ENCODE data around the gene HNRNPUL2.
"Not testable (repeated sequence)": the region's sequence is repeated elsewhere in the genome, so short reads cannot be mapped to it uniquely, and the experiment has no call there.

The HNRNPUL2 gene

DNA sequence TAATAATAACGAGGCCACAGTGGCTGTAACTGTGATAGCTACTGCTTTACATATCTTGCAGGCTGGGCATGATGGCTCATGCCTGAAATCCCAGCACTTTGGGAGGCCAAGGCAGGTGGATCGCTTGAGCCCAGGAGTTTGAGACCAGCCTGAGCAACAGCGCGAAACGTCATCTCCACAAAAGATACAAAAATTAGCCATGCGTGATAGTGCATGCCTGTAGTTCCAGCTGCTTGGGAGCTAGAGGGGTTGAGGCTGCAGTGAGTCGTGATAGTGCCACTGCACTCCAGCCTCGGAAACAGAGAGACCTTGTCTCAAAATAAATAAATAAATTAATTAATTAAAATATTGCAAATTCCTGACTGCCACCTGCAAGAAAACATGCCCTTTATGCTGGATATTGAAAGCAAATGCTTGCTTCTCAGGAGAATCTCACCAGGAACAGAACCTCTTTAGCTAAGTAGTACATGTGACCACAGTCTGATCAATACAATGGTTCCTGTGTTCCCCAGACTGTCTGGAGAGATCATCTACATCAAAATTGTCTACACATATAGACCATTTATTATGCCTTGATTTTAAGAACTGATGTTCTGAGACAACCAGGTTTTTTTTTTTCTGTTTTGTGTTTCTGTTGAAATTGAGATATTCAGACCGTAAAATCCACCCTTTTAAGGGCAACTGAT lies 20.4 kb upstream of the HNRNPUL2 start:
- Histone ChIP-seq H3K27ac (no peak overlapping the region), H3K79me2 (ENCODE audit: insufficient read depth, low read depth) (no peaks in the 10 kb centered on the region), H2AFZ (ENCODE audit: low read depth) (no peak overlapping the region), H3K36me3 (ENCODE audit: insufficient read depth) (no peaks in the 10 kb centered on the region), H3K4me3 (IDR thresholded peaks at IDR 0.05; ENCODE audit: insufficient read depth, low read depth, low read length) (no peak overlapping the region), H3K9ac (no peak overlapping the region), H3K27me3 (ENCODE audit: insufficient read depth, low read depth) (no peaks in the 10 kb centered on the region), H3K4me2 (no peak overlapping the region), H3K4me1 (ENCODE audit: low read depth, poor library complexity, severe bottlenecking) (no peaks in the 10 kb centered on the region), H4K20me1 (ENCODE audit: insufficient read depth) (no peaks in the 10 kb centered on the region)
- TF ChIP-seq, protein P1, sequence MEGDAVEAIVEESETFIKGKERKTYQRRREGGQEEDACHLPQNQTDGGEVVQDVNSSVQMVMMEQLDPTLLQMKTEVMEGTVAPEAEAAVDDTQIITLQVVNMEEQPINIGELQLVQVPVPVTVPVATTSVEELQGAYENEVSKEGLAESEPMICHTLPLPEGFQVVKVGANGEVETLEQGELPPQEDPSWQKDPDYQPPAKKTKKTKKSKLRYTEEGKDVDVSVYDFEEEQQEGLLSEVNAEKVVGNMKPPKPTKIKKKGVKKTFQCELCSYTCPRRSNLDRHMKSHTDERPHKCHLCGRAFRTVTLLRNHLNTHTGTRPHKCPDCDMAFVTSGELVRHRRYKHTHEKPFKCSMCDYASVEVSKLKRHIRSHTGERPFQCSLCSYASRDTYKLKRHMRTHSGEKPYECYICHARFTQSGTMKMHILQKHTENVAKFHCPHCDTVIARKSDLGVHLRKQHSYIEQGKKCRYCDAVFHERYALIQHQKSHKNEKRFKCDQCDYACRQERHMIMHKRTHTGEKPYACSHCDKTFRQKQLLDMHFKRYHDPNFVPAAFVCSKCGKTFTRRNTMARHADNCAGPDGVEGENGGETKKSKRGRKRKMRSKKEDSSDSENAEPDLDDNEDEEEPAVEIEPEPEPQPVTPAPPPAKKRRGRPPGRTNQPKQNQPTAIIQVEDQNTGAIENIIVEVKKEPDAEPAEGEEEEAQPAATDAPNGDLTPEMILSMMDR (conservative IDR thresholded peaks at IDR 0.05; ENCODE audit: low read depth, low read length): no peak

DNA sequence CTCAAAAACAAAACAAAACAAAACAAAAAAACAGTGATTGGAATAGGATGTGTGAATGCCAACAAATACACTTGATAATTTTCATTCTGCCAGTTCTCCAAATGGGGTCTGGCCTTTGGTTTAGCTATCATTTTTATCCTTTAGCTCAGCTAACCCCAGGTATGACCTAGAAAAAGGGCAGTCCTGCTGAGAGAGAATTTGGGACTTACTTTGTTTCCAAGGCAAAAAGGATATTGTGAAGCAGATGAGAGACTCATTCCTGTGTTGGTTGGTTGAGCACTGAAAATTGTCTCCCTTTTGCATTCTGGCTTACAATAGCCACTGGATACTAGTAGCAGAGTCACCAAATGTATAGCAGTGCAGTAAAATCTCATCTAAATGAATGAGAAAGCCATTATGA lies 9.9 kb upstream of the HNRNPUL2 start:
- TF ChIP-seq, protein P1 (conservative IDR thresholded peaks at IDR 0.05; ENCODE audit: low read depth, low read length): no peak
- H3K9ac ChIP-seq: no peak overlapping the region
- no peak overlapping the region for H3K27ac ChIP-seq
- H3K4me2 ChIP-seq: no peak overlapping the region
- H3K79me2 ChIP-seq (ENCODE audit: insufficient read depth, low read depth): no peaks in the 10 kb centered on the region; the same call in 1 of the 2 replicates
- no peak overlapping the region for H2AFZ ChIP-seq (ENCODE audit: low read depth)
- H4K20me1 ChIP-seq (ENCODE audit: insufficient read depth): no peaks in the 10 kb centered on the region
- peaks cover 7% of the 10 kb centered on the region for H3K4me1 ChIP-seq (ENCODE audit: low read depth, poor library complexity, severe bottlenecking)
- H3K4me3 ChIP-seq (IDR thresholded peaks at IDR 0.05; ENCODE audit: insufficient read depth, low read depth, low read length): no peak overlapping the region
- H3K27me3 ChIP-seq (ENCODE audit: insufficient read depth, low read depth): no peaks in the 10 kb centered on the region
- H3K36me3 ChIP-seq (ENCODE audit: insufficient read depth): no peaks in the 10 kb centered on the region

DNA sequence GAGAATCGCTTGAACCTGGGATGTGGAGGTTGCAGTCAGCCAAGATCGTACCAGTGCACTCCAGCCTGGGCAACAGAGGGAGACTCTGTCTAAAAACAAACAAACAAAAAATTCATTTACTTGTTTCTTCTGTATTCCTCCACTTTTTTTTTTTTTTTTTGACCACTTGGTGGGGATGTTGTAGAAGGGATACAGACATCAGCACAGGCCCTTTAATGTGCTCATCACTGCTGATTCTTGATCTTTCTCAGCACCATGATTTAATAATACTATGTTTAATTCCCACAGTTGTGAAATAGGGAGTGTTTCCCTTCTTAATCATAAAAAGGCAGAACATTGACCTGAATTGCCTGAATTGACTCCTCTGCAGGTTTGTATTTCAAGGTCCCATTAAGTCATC lies 5.6 kb upstream of the HNRNPUL2 start:
- no peak overlapping the region for H3K4me3 ChIP-seq (IDR thresholded peaks at IDR 0.05; ENCODE audit: insufficient read depth, low read depth, low read length)
- H3K79me2 ChIP-seq (ENCODE audit: insufficient read depth, low read depth): peaks cover 21% of the 10 kb centered on the region
- H4K20me1 ChIP-seq (ENCODE audit: insufficient read depth): no peaks in the 10 kb centered on the region
- H3K9ac ChIP-seq: no peak overlapping the region
- TF ChIP-seq, protein P1 (conservative IDR thresholded peaks at IDR 0.05; ENCODE audit: low read depth, low read length): peak; percentile 38
- H3K27ac ChIP-seq: no peak overlapping the region; the same call in 1 of the 2 replicates
- H3K36me3 ChIP-seq (ENCODE audit: insufficient read depth): no peaks in the 10 kb centered on the region
- peaks cover 16% of the 10 kb centered on the region for H3K4me1 ChIP-seq (ENCODE audit: low read depth, poor library complexity, severe bottlenecking)
- no peak overlapping the region for H3K4me2 ChIP-seq
- H2AFZ ChIP-seq (ENCODE audit: low read depth): no peak overlapping the region
- H3K27me3 ChIP-seq (ENCODE audit: insufficient read depth, low read depth): no peaks in the 10 kb centered on the region

DNA sequence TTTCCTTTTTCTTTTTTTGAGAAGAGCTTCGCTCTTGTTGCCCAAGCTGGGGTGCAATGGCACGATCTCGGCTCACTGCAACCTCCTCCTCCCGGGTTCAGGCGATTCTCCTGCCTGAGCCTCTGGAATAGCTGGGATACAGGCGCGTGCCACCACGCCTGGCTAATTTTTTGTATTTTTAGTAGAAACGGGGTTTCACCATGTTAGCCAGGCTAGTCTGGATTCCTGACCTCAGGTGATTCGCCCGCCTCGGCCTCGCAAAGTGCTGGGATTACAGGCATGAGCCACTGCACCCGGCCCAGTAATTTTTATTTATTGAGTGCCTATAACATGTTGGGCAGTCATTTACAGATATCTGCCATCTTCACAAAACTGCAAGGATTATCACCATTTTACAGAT lies 2.8 kb upstream of the HNRNPUL2 start:
- peak overlapping the region; percentile 9; the same call in 1 of the 2 replicates for H3K9ac ChIP-seq
- not testable (repeated sequence) for H2AFZ ChIP-seq (ENCODE audit: low read depth)

More for the DNA sequence above, 2.8 kb upstream of the HNRNPUL2 start:
- peak overlapping the region; percentile 29; the same call in 1 of the 2 replicates for H3K27ac ChIP-seq
- peaks cover 16% of the 10 kb centered on the region for H3K4me1 ChIP-seq (ENCODE audit: low read depth, poor library complexity, severe bottlenecking)
- peaks cover 39% of the 10 kb centered on the region for H3K79me2 ChIP-seq (ENCODE audit: insufficient read depth, low read depth)
- not testable (repeated sequence) for H3K4me3 ChIP-seq (IDR thresholded peaks at IDR 0.05; ENCODE audit: insufficient read depth, low read depth, low read length); H4K20me1 ChIP-seq (ENCODE audit: insufficient read depth); H3K36me3 ChIP-seq (ENCODE audit: insufficient read depth); H3K27me3 ChIP-seq (ENCODE audit: insufficient read depth, low read depth)
- peak overlapping the region; percentile 82 for H3K4me2 ChIP-seq

All from KMS-11 (cell line).